ENCODE data around the gene FAAP100. TPM values are rescaled to one million over a fixed set of nuclear protein-coding genes. Genes with fewer than 3 reads are reported as not detected.

The FAAP100 gene
- total RNA-seq, 2 donors from 2014 or later: 27.8 to 50.4 TPM

DNA sequence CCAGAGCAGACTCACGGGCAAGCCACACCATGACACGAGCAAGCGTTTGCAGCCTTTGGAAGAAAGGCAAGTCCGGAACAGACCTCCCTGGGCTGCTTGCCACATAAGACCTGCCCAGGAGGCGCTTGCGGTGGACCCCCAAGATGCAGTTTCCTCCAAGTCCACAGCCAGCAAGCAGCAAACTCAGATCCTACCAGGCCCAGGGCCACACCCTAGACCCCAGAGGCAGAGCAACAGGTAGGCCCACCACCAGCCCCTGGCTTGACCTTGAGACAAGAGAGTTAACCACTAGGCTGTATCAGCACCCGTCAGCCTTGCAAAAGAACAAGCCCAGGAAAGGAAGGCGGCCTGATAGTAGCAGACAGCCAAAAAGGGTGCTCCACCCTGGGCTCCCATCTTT lies 2.3 kb downstream of the FAAP100 start:
- Histone ChIP-seq H3K27ac (no peak overlapping the region), H3K36me3 (replicated peaks in 1 of 2; ENCODE audit: insufficient read depth in 1 of 2, low read depth in 2 of 2) (peaks cover 0 to 8% of the 10 kb centered on the region in 2 donors), H3K27me3 (no peaks in the 10 kb centered on the region), H3K4me3 (no peak overlapping the region), H3K4me1 (peaks cover 35% of the 10 kb centered on the region), H3K9me3 (no peaks in the 10 kb centered on the region)
- TF ChIP-seq POLR2A (IDR thresholded peaks at IDR 0.05): no peak
- TF ChIP-seq, protein P1, sequence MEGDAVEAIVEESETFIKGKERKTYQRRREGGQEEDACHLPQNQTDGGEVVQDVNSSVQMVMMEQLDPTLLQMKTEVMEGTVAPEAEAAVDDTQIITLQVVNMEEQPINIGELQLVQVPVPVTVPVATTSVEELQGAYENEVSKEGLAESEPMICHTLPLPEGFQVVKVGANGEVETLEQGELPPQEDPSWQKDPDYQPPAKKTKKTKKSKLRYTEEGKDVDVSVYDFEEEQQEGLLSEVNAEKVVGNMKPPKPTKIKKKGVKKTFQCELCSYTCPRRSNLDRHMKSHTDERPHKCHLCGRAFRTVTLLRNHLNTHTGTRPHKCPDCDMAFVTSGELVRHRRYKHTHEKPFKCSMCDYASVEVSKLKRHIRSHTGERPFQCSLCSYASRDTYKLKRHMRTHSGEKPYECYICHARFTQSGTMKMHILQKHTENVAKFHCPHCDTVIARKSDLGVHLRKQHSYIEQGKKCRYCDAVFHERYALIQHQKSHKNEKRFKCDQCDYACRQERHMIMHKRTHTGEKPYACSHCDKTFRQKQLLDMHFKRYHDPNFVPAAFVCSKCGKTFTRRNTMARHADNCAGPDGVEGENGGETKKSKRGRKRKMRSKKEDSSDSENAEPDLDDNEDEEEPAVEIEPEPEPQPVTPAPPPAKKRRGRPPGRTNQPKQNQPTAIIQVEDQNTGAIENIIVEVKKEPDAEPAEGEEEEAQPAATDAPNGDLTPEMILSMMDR (IDR thresholded peaks at IDR 0.05): no peak
- 91 to 93% methylated on average over 8 of the region's 8 CpGs for WGBS, 2 donors
- intact Hi-C loops (cut with DNase I): no loop called here
- no peak for ATAC-seq
- DNase-seq: no peak

DNA sequence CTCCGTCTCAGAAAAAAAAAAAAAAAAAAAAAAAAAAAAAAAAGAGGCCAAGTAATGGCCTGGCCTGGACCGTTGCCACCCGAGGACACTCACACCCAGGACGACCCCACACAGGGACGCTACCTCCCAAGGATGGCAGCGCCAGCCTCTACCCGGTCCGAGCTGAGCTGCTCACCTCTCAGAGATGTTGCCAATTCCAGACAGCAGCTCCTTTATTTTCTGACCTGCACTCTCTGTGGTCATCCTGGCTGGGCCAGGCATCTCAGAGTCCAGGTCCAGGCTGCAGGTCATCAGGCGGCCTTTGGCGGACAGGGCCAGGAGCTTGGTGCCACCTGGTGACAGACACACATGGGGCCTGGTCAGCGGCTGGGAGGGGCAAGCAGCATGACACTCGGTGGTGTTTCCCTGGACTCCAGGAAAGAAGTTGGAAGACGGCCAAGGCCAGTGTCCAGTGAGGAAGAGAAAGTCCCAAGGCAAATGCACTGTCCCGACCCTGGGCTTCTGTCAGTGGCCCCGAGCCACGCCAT lies 3.1 kb downstream of the FAAP100 start:
- no peak overlapping the region for H3K27ac ChIP-seq
- TF ChIP-seq, protein P1 (IDR thresholded peaks at IDR 0.05): no peak
- peak in 2 of 3 donors; percentile 7 to 15 for TF ChIP-seq POLR2A (IDR thresholded peaks at IDR 0.05)

DNA sequence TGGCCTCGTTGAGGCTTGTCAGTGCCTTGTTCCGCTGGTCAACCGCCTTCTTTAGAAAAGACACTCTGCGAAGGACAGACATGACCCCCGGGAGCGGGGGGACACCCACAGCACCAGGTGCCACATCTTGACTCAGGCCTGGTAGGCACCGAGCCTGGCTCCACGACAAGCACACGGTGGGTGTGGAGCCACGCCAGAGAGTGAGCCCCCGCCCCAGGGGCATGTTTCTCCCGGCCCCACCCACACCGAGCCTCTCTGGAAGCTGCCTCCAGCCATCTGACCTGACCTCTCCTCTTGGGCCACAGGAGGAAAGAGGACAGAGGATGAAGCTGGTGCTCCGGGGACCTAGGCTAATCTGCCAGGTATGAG lies 4.6 kb downstream of the FAAP100 start:
- no peaks in the 10 kb centered on the region for H3K9me3 ChIP-seq
- TF ChIP-seq, protein P1 (IDR thresholded peaks at IDR 0.05): no peak
- TF ChIP-seq POLR2A (IDR thresholded peaks at IDR 0.05): no peak
- intact Hi-C loops (cut with DNase I): no loop called here
- no peak overlapping the region for H3K27ac ChIP-seq
- no peaks in the 10 kb centered on the region for H3K27me3 ChIP-seq
- 69 to 79% methylated on average over 8 to 14 of the region's 14 CpGs for WGBS, 2 donors
- no peak for DNase-seq
- ATAC-seq: no peak
- no peak overlapping the region for H3K4me3 ChIP-seq
- peaks cover 0 to 8% of the 10 kb centered on the region in 2 donors for H3K36me3 ChIP-seq (replicated peaks in 1 of 2; ENCODE audit: insufficient read depth in 1 of 2, low read depth in 2 of 2)
- H3K4me1 ChIP-seq: peaks cover 20% of the 10 kb centered on the region

More for the DNA sequence above, 3.1 kb downstream of the FAAP100 start:
- H3K9me3 ChIP-seq: no peaks in the 10 kb centered on the region
- no peak overlapping the region for H3K4me3 ChIP-seq
- peaks cover 33% of the 10 kb centered on the region for H3K4me1 ChIP-seq
- DNase-seq (peak in 1 of 4 donors; percentile 34), ATAC-seq (no peak)
- H3K36me3 ChIP-seq (replicated peaks in 1 of 2; ENCODE audit: insufficient read depth in 1 of 2, low read depth in 2 of 2): peaks cover 0 to 8% of the 10 kb centered on the region in 2 donors
- WGBS, 2 donors: 84 to 85% methylated on average over 15 to 16 of the region's 16 CpGs
- intact Hi-C loops (cut with DNase I): no loop called here
- no peaks in the 10 kb centered on the region for H3K27me3 ChIP-seq

DNA sequence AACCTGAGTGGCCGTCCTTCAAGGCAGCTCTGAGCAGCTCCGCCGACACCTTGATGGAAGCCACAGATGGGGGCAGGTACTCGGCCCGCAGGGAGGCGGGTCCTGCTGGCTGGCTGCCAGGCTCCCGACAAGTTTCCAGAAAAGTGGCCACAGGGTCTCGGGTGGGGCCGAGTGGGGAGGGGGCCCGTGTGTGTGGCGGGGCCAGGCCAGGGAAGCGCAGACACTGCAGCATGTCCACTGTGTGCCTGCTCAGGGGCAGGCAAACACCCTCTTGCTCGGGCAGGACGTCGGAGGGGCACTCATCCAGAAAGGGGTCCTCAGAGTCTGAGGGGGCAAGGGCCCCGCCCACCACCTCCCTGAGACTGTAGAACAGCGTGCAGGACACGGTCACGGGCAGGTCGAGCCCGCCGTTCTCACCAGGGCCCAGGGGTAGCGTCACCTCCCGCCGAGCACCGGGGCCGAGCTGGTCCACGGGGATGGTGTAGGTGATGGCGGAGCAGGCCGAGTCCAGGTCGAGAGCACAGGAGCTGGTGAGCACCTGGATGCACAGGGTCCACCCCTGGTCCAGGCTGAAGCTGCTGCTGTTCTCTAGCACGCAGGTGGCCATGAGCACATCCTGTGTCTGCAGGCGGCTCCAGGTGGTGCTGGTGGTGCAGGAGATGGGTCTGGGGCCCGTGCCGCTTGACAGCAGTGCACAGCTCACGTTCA lies 5.1 kb downstream of the FAAP100 start:
- intact Hi-C loops (cut with DNase I): no loop called here
- peaks cover 0 to 8% of the 10 kb centered on the region in 2 donors for H3K36me3 ChIP-seq (replicated peaks in 1 of 2; ENCODE audit: insufficient read depth in 1 of 2, low read depth in 2 of 2)

More for the DNA sequence above, 5.1 kb downstream of the FAAP100 start:
- peaks cover 20% of the 10 kb centered on the region for H3K4me1 ChIP-seq
- no peak overlapping the region for H3K4me3 ChIP-seq
- no peaks in the 10 kb centered on the region for H3K9me3 ChIP-seq
- TF ChIP-seq POLR2A (IDR thresholded peaks at IDR 0.05): peak in 2 of 3 donors; percentile 20 to 32
- TF ChIP-seq, protein P1 (IDR thresholded peaks at IDR 0.05): no peak
- H3K27me3 ChIP-seq: no peaks in the 10 kb centered on the region
- no peak for ATAC-seq
- peak in 2 of 4 donors; percentile 33 to 35 for DNase-seq
- WGBS, 2 donors: 85 to 86% methylated on average over 18 to 27 of the region's 36 CpGs
- no peak overlapping the region for H3K27ac ChIP-seq

Measured in body of pancreas (tissue), 4 donors.